SIG-M5 (cell line): ENCODE results near the gene ZNF500.
A peak's percentile ranks its signal among the peaks of the same experiment; 100 is the strongest.

ENCODE experiments used
- DNase-seq: peaks from one replicate; lab custom pipeline; 2025; lab: John Stamatoyannopoulos, UW

ZNF500 gene

GRCh38 chr16:4766875-4767628 is at the start of gene ZNF500:
Gene ZNF500, minus strand, starts transcription at chr16:4767162. Its CDS starts 1,184 bp downstream, at chr16:4765978.
- peak; percentile 63 for DNase-seq

- DNase-seq, result no peak
Measured at GRCh38 chr16:4814542-4815173, 47.7 kb upstream of the ZNF500 start.

GRCh38 chr16:4814046-4814445 is 47.1 kb upstream of the ZNF500 start:
- DNase-seq, result no peak

GRCh38 chr16:4813251-4814003 is 46.5 kb upstream of the ZNF500 start:
- no peak for DNase-seq

DNA sequence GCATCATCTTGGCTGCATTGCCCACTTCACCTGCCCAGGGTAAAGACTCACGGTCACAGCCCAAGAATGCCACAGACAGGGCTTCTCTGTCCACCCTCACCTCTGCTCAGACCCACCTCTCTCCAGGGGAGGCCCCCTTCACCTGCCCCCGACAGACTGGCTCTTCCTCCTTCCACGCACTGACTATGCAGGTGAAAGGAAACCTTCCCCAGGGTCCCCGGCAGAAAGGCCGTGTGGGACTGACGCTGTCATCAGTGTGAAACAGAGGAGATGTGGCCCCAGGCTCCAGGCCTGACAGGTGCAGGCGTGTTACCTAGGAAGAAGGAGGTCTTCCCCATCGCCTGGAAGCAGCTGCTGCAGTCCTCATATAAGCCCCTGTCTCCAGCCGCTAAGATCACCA is 44.8 kb upstream of the ZNF500 start:
- no peak for DNase-seq

DNA sequence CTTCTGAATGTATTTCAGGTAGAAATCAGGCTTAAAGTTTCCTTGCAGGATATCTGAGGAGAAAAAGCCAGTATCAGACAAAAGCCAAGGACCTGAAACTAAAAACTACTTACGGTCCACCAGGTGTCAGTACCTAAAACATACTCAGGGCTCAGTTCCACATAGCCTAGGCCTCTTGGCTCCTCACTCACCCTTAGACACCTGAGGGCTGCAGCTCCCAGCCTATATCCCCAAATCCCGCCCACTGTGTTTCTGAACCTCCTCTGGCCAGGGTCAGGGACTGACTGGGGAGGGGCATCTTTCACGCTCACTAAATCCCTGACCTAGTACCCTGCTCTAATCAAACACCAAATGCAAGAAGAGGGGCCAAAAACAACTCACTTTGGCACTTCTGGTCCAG is 44.3 kb upstream of the ZNF500 start:
- DNase-seq, result no peak

- DNase-seq, result no peak
Measured at GRCh38 chr16:4806280-4806679, 39.3 kb upstream of the ZNF500 start.

GRCh38 chr16:4805231-4805630 is 38.3 kb upstream of the ZNF500 start:
- DNase-seq, result no peak

- DNase-seq, result no peak
Measured at GRCh38 chr16:4803898-4804762, 37.2 kb upstream of the ZNF500 start.

DNA sequence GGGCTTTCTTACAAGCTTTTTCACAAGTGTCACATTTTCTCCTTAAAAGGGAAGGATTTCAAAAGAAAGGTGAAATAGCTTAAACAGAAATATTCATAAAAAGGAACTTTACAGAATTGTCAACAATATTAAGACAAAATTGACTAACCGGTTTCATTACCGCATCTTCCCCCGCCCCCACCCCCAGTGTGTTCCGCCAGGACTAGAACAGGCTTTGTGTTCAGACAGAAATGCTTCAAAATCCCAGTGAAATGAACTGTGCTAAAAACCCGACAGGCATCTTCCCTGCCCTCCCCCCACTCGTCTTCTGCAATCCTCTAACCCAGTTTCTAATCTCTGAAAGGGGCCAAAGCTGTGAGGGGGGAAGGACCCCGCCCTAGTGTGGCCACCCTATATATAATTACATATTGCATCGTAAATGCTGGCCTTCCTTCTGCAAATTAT is 36.5 kb upstream of the ZNF500 start:
- no peak for DNase-seq

GRCh38 chr16:4802659-4803287 is 35.8 kb upstream of the ZNF500 start:
- peak; percentile 56 for DNase-seq

- no peak for DNase-seq
Measured at GRCh38 chr16:4801962-4802658, 35.1 kb upstream of the ZNF500 start, which contains the start of gene ROGDI. Gene ROGDI, minus strand, starts transcription at chr16:4802633. Its CDS starts 62 bp downstream, at chr16:4802571.

- no peak for DNase-seq
Measured at GRCh38 chr16:4801051-4801961, 34.3 kb upstream of the ZNF500 start.

DNA sequence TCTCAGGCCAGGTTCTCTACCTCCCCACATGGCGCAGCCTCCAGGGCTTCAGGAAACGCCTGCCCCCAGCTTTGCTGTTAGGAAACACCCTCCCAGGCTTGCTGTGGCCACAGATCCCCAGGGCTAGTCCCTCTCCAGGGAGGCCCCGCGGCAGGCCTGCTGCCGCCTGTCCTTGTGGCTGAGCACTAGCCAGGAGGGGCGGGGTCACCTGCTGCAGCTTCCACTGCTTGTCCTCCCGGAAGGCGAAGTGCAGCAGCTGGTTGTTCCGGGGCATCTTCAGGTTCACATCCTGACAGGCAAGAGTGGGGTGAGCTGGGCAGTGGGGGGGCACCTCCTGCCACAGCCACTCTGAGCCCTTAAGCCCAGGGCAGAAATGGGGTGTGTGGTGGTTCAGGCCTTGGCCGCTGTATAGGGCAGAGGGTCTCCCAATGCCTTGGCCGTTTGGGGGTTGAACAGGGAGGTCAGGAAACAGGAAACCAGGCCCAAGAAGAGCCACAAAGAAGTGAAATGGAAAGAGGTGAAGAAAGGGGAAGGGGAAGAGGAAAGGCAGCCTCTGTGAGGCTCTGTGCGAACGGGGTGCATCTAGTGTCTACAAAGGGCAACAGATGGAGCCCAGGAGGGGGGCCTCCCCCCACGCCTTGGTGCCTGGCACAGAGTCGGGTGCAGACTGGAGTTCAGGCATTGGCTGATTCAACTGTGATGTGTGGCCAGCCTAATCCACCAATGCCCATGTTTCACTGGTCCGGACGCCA is 33.5 kb upstream of the ZNF500 start:
- DNase-seq, result no peak

DNA sequence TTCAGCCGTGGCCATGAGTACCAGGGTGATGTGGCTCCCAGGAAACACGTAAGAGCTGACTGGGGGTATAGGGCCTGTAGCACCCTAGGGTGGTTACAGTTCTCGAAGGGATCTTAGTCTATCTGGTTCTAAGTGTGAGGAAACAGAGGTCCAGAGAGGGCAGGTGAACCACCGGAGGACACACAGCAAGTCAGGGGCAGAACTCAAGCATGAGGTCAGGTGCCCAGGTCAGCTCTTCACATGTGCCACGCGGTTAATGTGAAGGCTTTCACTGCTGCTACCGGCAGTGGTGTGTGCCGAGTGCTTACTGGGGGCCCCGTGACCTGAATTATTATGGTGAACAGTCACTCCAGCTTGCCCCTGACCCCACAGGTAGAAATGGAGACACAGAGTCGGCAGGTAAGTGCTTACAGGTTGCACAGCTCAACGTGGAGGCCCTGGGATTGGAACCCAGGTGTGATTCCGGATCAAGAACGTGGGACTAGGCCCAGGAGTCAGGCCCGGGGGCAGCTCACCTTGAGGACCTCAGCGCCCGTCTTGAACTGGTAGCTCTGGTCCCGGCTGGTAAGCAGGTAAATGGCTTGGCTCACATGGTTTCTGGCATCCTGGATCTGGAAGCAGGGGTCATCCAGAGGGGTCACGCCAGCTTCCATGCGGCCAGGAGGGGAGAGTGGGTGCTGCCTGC is 32.4 kb upstream of the ZNF500 start:
- DNase-seq, result no peak

- DNase-seq, result no peak
Measured at GRCh38 chr16:4798456-4798855, 31.5 kb upstream of the ZNF500 start.

DNA sequence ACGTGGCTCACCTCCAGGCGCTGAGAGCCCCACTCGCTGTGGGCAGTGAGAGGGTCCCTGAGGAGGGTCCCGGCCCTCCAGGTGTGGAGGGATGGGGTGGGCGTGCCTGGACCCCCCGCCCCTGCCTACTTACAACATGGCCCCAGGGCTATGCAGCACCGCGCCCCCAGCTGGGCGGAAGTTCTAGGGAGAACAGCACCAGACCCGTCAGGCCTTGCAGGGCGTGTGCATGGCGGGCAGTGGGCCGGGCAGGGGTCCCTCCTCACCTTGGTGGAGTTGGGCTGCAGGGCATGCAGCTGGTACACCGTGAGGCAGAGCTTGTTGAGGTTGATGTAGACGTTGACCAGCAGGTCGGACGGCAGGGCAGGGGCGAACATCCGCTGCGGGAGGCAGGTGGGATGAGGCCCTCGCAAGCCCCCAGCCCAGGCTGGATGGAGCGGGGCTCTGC is 30.9 kb upstream of the ZNF500 start:
- DNase-seq, result no peak
